GM12873 (cell line): Measurements from ENCODE around the gene LIM2.

Experiments
- CTCF ChIP-seq: IDR thresholded peaks from 2 replicates; pipeline ENCODE4 v1.5.1; 2012; ENCODE audit warnings: low read depth, mild to moderate bottlenecking, moderate library complexity, low read length, control low read depth; ENCODE audit not compliant: insufficient read depth; ENCODE audit errors: missing control alignments

The LIM2 gene

GRCh38 chr19:51331716-51332115 is 56.1 kb downstream of the LIM2 start:
- TF ChIP-seq CTCF: no peak

- TF ChIP-seq CTCF: no peak
Observed at GRCh38 chr19:51331193-51331592, 56.6 kb downstream of the LIM2 start.

GRCh38 chr19:51330366-51330765 is 57.4 kb downstream of the LIM2 start:
- no peak for TF ChIP-seq CTCF
